ENCODE data around the gene TPP1.

Gene TPP1

GRCh38 chr11:6611092-6611962 lies 7.9 kb downstream of the TPP1 start:
- peak; percentile 54 for DNase-seq (ENCODE audit: extremely low read depth, insufficient read length)

GRCh38 chr11:6610591-6610990 lies 8.6 kb downstream of the TPP1 start:
- H3K27me3 ChIP-seq (replicated peaks; ENCODE audit: control insufficient read depth, insufficient read depth, low read length), result no peaks in the 10 kb centered on the region
- DNase-seq (ENCODE audit: extremely low read depth, insufficient read length), result no peak
- no peak overlapping the region for H3K4me3 ChIP-seq (replicated peaks; ENCODE audit: low read depth, low read length)
- no peak for TF ChIP-seq CTCF (IDR thresholded peaks at IDR 0.05; ENCODE audit: insufficient read depth, low read length, poor library complexity, severe bottlenecking)
- H3K36me3 ChIP-seq (ENCODE audit: control insufficient read depth, insufficient read depth, low read length), result peaks cover 21% of the 10 kb centered on the region

More at GRCh38 chr11:6611092-6611962, 7.9 kb downstream of the TPP1 start:
- peaks cover 25% of the 10 kb centered on the region for H3K36me3 ChIP-seq (ENCODE audit: control insufficient read depth, insufficient read depth, low read length)
- no peak for TF ChIP-seq CTCF (IDR thresholded peaks at IDR 0.05; ENCODE audit: insufficient read depth, low read length, poor library complexity, severe bottlenecking)
- no peaks in the 10 kb centered on the region for H3K27me3 ChIP-seq (replicated peaks; ENCODE audit: control insufficient read depth, insufficient read depth, low read length)
- H3K4me3 ChIP-seq (replicated peaks; ENCODE audit: low read depth, low read length), result peak overlapping the region; percentile 62

- TF ChIP-seq CTCF (IDR thresholded peaks at IDR 0.05; ENCODE audit: insufficient read depth, low read length, poor library complexity, severe bottlenecking), result no peak
- Histone ChIP-seq H3K4me3 (replicated peaks; ENCODE audit: low read depth, low read length) (no peak overlapping the region), H3K36me3 (ENCODE audit: control insufficient read depth, insufficient read depth, low read length) (peaks cover 18% of the 10 kb centered on the region), H3K27me3 (replicated peaks; ENCODE audit: control insufficient read depth, insufficient read depth, low read length) (no peaks in the 10 kb centered on the region)
- no peak for DNase-seq (ENCODE audit: extremely low read depth, insufficient read length)
These were observed 9.7 kb downstream of the TPP1 start for GRCh38 chr11:6609502-6610015.

GRCh38 chr11:6608726-6609501 lies 10.3 kb downstream of the TPP1 start:
- DNase-seq (ENCODE audit: extremely low read depth, insufficient read length), result no peak
- Histone ChIP-seq H3K36me3 (ENCODE audit: control insufficient read depth, insufficient read depth, low read length) (peaks cover 18% of the 10 kb centered on the region), H3K27me3 (replicated peaks; ENCODE audit: control insufficient read depth, insufficient read depth, low read length) (no peaks in the 10 kb centered on the region), H3K4me3 (replicated peaks; ENCODE audit: low read depth, low read length) (no peak overlapping the region)
- no peak for TF ChIP-seq CTCF (IDR thresholded peaks at IDR 0.05; ENCODE audit: insufficient read depth, low read length, poor library complexity, severe bottlenecking)

- Histone ChIP-seq H3K4me3 (replicated peaks; ENCODE audit: low read depth, low read length) (no peak overlapping the region), H3K27me3 (replicated peaks; ENCODE audit: control insufficient read depth, insufficient read depth, low read length) (no peaks in the 10 kb centered on the region), H3K36me3 (ENCODE audit: control insufficient read depth, insufficient read depth, low read length) (peaks cover 18% of the 10 kb centered on the region)
- no peak for TF ChIP-seq CTCF (IDR thresholded peaks at IDR 0.05; ENCODE audit: insufficient read depth, low read length, poor library complexity, severe bottlenecking)
- no peak for DNase-seq (ENCODE audit: extremely low read depth, insufficient read length)
These were observed 11.2 kb downstream of the TPP1 start for GRCh38 chr11:6608011-6608410.

Measured in GM06990 (cell line).